Activated CD8-positive, alpha-beta T cell treated with anti-CD3 and anti-CD28 coated beads for 36 hours (primary cell): ENCODE results near the gene PCSK1N. TPM values are rescaled to one million over a fixed set of nuclear protein-coding genes. Genes with fewer than 3 reads are reported as not detected.

ENCODE experiments used
- ATAC-seq: fragments of 200-7000 bp; cut with Tn5 transposase; one replicate; pipeline ENCODE4 v1.10.0; 2021; ENCODE audit warnings: mild to moderate bottlenecking, moderate library complexity
- CTCF ChIA-PET: fragments of 350-600 bp; sonication (Branson Sonifier 250); formaldehyde crosslinking; loops from one replicate; lab custom pipeline; 2021; ENCODE audit warnings: antibody characterized with exemption; lab: Charles Lee
- POLR2A ChIA-PET: fragments of 350-600 bp; sonication (Branson Sonifier 250); formaldehyde crosslinking; loops from one replicate; lab custom pipeline; 2021; ENCODE audit warnings: antibody characterized with exemption; lab: Charles Lee
- DNase-seq: peaks from one replicate; pipeline ENCODE4 v3.0.0-alpha.2; 2020
- H3K27ac Mint-ChIP-seq: one replicate; pipeline ENCODE4 v1.8.0; 2021; ENCODE audit warnings: mild to moderate bottlenecking, mixed read lengths
- H3K27me3 Mint-ChIP-seq: one replicate; pipeline ENCODE4 v1.8.0; 2021; ENCODE audit warnings: mixed read lengths
- H3K36me3 Mint-ChIP-seq: one replicate; pipeline ENCODE4 v1.8.0; 2021; ENCODE audit warnings: low read depth, mixed read lengths
- H3K4me1 Mint-ChIP-seq: one replicate; pipeline ENCODE4 v1.8.0; 2021; ENCODE audit warnings: low read depth, mixed read lengths
- H3K4me3 Mint-ChIP-seq: one replicate; pipeline ENCODE4 v1.8.0; 2021; ENCODE audit warnings: mild to moderate bottlenecking, moderate library complexity, mixed read lengths
- H3K9me3 Mint-ChIP-seq: one replicate; pipeline ENCODE4 v1.8.0; 2021; ENCODE audit warnings: mixed read lengths
- CTCF ChIP-seq: fragments of 200-600 bp; IDR thresholded peaks from one replicate; pipeline ENCODE4 v1.8.0; 2022; ENCODE audit warnings: antibody characterized with exemption, mild to moderate bottlenecking
- intact Hi-C: fragments of 100-400 bp; cut with micrococcal nuclease; formaldehyde crosslinking; loops from one replicate; pipeline ENCODE4 v1.10.0; 2022
- total RNA-seq, 2 experiments: library from RNA; stranded (reverse); gene quantifications; one replicate each; pipeline ENCODE4 v1.2.3, GENCODE V29; 2021

PCSK1N gene
- total RNA-seq, 2 experiments from 2014 or later = 1.1 to 1.4 TPM

DNA sequence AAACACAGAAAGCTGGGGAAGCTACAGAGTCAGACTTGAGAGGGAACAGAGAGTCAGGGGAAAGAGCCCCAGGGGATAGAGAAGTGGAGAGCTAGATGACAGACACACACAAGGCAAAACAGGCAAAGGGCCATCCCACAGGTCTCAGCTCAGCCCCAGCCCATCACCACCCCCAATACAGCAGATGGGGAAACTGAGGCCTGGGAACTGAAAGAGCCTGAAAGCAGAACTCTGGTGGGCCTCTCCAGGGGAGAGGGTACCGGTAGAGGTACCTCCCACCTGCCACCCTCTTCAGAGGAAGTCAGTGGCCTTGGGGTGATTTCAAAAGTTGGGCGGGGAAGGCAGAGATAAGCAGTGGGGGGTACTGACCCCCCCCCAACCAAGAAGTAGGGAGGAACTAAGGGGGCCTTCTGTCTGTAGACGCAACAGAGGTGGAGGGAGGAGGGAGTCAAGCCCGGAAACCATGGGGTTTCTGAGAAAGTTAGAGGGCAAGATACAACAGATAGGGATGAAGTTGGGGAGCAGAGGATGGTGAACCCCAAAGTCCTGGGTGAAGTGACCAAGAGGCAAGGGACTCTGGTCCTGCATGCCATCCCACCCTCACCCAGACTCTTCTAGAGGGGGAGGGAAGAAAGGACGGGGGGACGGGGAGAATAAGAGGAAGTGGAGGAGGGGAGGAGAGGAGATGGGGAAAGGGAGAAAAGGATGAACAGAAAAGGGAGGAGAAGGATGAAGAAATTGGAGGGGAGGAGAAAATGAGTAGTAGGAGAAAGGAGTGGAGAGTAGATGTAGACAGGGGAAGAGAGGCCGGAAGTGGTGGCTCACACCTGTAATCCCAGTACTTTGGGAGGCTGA is 45.8 kb downstream of the PCSK1N start:
- Mint-ChIP-seq H3K36me3 (no peaks in the 10 kb centered on the region), H3K4me3 (no peak overlapping the region), H3K27me3 (no peaks in the 10 kb centered on the region), H3K27ac (no peak overlapping the region), H3K9me3 (no peaks in the 10 kb centered on the region), H3K4me1 (peaks cover 11% of the 10 kb centered on the region)
- no peak for DNase-seq
- ATAC-seq = peak; percentile 7
- no peak for TF ChIP-seq CTCF
- CTCF ChIA-PET = no interaction called here
- intact Hi-C loops = no loop called here
- POLR2A ChIA-PET = no interaction called here

DNA sequence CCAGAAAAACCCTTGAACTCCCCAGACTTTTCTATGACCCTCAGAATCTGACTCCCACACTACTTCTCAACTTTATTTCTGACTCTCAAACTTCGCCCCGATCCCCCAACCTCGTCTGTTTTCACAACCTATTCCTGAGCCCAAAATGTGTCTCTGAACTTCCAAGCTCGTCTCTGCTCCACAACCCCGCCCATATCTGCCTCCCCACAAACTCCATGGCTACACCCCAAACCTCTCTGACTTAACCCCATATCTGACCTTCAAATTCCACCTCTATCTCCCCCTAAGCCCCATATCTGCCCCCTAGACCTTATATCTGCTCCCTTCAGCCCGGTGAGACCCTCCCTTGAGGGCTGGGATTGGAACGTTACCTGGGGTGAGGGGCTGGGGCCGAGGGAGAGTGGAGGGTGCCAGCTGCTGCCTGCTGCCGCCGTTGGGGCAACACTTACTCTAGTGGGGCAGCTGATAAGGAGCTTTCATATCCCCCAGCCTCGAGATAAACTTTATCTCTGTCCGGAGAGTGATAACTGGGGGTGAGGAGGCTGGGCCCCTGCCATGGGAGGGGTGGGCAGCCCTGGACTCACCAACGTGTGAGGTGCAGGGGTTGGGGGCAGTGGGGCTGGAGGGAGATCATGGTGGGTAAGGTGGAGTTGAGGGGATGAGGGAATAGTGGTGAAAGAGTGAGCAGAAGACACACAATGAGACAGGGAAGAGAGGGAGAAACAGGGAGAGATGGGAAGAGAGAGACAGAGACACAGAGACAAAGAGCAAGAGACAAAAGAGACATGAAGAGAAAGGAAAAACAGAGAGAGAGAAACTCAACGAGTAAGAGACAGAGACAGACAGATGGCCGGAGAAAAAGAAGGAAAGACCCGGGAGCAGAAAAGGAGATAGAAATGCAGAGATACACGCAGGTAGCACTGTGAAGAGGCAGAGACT is 47.6 kb downstream of the PCSK1N start:
- Mint-ChIP-seq H3K4me1 (peaks cover 11% of the 10 kb centered on the region), H3K27ac (no peak overlapping the region), H3K36me3 (no peaks in the 10 kb centered on the region), H3K9me3 (no peaks in the 10 kb centered on the region), H3K27me3 (no peaks in the 10 kb centered on the region), H3K4me3 (no peak overlapping the region)
- ATAC-seq (no peak), DNase-seq (no peak)
- TF ChIP-seq CTCF = no peak
- intact Hi-C loops = no loop called here
- ChIA-PET CTCF (no interaction called here), POLR2A (no interaction called here)

- ChIA-PET POLR2A (no interaction called here), CTCF (no interaction called here)
- intact Hi-C loops = no loop called here
- DNase-seq (no peak), ATAC-seq (no peak)
- H3K4me3 Mint-ChIP-seq = no peak overlapping the region
- TF ChIP-seq CTCF = no peak
- H3K27me3 Mint-ChIP-seq = no peaks in the 10 kb centered on the region
- H3K36me3 Mint-ChIP-seq = no peaks in the 10 kb centered on the region
- peaks cover 11% of the 10 kb centered on the region for H3K4me1 Mint-ChIP-seq
- no peaks in the 10 kb centered on the region for H3K9me3 Mint-ChIP-seq
- no peak overlapping the region for H3K27ac Mint-ChIP-seq
Observed at GRCh38 chrX:48786825-48787504, 48.4 kb downstream of the PCSK1N start.

DNA sequence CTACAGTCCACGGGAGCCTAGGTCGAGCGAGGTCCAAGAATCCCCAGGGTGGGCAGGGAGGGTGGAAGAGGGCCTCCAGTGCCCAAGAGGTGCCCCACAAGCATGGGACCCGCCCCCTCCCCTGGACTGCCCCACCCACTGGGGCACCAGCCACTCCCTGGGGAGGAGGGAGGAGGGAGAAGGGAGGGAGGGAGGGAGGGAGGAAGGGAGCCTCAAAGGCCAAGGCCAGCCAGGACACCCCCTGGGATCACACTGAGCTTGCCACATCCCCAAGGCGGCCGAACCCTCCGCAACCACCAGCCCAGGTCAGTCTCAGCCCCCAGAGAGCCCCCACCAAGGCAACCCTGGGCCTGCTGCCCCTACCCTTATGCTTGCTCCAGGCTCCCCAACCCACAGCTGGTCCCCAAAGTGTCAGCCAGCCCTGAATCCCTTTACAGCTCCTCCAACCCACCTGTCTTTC is 49.0 kb downstream of the PCSK1N start, which contains the start of gene GATA1:
Gene GATA1, plus strand, starts transcription at position 250 of the 460 bp plus-strand sequence. CDS start 4,520 bp downstream, outside the sequence.
- H3K27ac Mint-ChIP-seq = no peak within 1 kb of the TSS
- ChIA-PET POLR2A (no interaction called here), CTCF (no interaction called here)
- no peak for ATAC-seq
- intact Hi-C loops = no loop called here
- H3K4me3 Mint-ChIP-seq = no peak within 1 kb of the TSS
- H3K36me3 Mint-ChIP-seq = no peaks in the 10 kb centered on the region
- H3K27me3 Mint-ChIP-seq = no peaks in the 10 kb centered on the region
- no peak for DNase-seq
- no peak for TF ChIP-seq CTCF
- peaks cover 11% of the 10 kb centered on the region for H3K4me1 Mint-ChIP-seq
- no peaks in the 10 kb centered on the region for H3K9me3 Mint-ChIP-seq
